Osteocyte (in vitro differentiated cells): ENCODE results near the gene APBA2. TPM values are rescaled to one million over a fixed set of nuclear protein-coding genes. Genes with fewer than 3 reads are reported as not detected.

ENCODE experiments used
- DNase-seq: peaks from one replicate; pipeline ENCODE4 v3.0.0; 2021; ENCODE audit warnings: mixed read lengths; ENCODE audit not compliant: unreplicated experiment; ENCODE audit errors: extremely low spot score
- H3K27ac Mint-ChIP-seq: one replicate; pipeline ENCODE4 v1.8.0; 2021; ENCODE audit warnings: mild to moderate bottlenecking, mixed read lengths; ENCODE audit not compliant: unreplicated experiment
- H3K27me3 Mint-ChIP-seq: one replicate; pipeline ENCODE4 v1.8.0; 2021; ENCODE audit warnings: mixed read lengths; ENCODE audit not compliant: unreplicated experiment
- H3K36me3 Mint-ChIP-seq: one replicate; pipeline ENCODE4 v1.8.0; 2021; ENCODE audit warnings: mixed read lengths; ENCODE audit not compliant: unreplicated experiment
- H3K4me1 Mint-ChIP-seq: one replicate; pipeline ENCODE4 v1.8.0; 2021; ENCODE audit warnings: mixed read lengths; ENCODE audit not compliant: unreplicated experiment
- H3K4me3 Mint-ChIP-seq: one replicate; pipeline ENCODE4 v1.8.0; 2021; ENCODE audit warnings: mild to moderate bottlenecking, moderate library complexity, mixed read lengths; ENCODE audit not compliant: unreplicated experiment
- H3K9me3 Mint-ChIP-seq: one replicate; pipeline ENCODE4 v1.8.0; 2021; ENCODE audit warnings: mixed read lengths; ENCODE audit not compliant: unreplicated experiment
- CTCF ChIP-seq: fragments of 200-600 bp; sonication (generic); IDR thresholded peaks from 2 replicates; pipeline ENCODE4 v1.5.0; 2021; ENCODE audit warnings: antibody characterized with exemption, mild to moderate bottlenecking, moderate library complexity
- total RNA-seq: library from RNA; stranded (reverse); gene quantifications from 2 replicates; pipeline ENCODE4 v1.2.1, GENCODE V29; 2021

The APBA2 gene
- total RNA-seq, 1 donor from 2014 or later: 23.5 TPM

DNA sequence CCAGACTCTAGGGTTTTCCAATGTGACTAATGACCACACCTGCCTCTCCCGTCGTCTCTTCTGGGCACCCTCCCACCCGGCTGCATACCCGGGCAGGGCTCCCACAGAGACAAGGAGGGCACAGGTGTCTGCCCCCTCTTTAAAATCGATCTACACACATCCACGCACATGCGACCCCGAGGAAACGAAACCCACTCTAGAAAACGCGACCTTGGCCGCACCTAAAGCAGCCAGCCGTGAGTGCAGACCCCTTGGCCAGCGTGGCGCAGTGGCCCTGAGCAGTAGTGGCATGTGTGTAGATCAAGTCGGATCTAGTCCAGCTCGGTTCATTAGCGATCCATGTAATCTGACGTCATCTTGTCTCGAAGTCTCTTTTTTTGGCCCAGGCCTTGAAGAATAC lies 232.0 kb downstream of the APBA2 start:
- Mint-ChIP-seq H3K27ac (no peak overlapping the region), H3K36me3 (no peaks in the 10 kb centered on the region), H3K27me3 (no peaks in the 10 kb centered on the region), H3K4me1 (peaks cover 11% of the 10 kb centered on the region), H3K9me3 (no peaks in the 10 kb centered on the region), H3K4me3 (no peak overlapping the region)
- no peak for TF ChIP-seq CTCF
- no peak for DNase-seq

DNA sequence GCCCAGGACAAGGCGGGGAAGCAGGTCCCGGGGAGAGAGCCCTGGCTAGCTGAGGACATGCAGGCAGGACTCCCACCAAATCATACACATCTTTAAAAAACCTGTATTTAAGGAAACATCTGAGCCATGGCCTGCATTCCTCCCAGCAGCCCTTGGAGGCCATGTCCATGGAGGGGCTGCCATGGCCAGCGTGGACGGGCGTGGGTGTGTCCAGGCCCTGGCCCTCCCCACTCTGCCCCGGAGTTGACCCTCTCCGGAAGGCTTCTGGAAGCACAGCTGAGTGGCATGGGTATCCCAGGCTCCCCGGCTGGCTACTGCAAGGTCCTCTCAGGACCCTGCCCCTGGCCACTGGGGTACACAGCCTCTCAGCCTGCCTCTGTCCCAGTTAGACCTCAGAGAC lies 234.1 kb downstream of the APBA2 start:
- no peak overlapping the region for H3K4me3 Mint-ChIP-seq
- TF ChIP-seq CTCF: no peak
- H3K27ac Mint-ChIP-seq: no peak overlapping the region
- H3K9me3 Mint-ChIP-seq: no peaks in the 10 kb centered on the region
- peaks cover 13% of the 10 kb centered on the region for H3K4me1 Mint-ChIP-seq
- no peaks in the 10 kb centered on the region for H3K36me3 Mint-ChIP-seq
- H3K27me3 Mint-ChIP-seq: no peaks in the 10 kb centered on the region
- no peak for DNase-seq

GRCh38 chr15:29120593-29121368 lies 235.0 kb downstream of the APBA2 start:
- H3K27ac Mint-ChIP-seq: no peak overlapping the region
- peaks cover 9% of the 10 kb centered on the region for H3K4me1 Mint-ChIP-seq
- no peak for TF ChIP-seq CTCF
- H3K27me3 Mint-ChIP-seq: no peaks in the 10 kb centered on the region
- no peak for DNase-seq
- H3K4me3 Mint-ChIP-seq: no peak overlapping the region
- no peaks in the 10 kb centered on the region for H3K36me3 Mint-ChIP-seq
- no peaks in the 10 kb centered on the region for H3K9me3 Mint-ChIP-seq

DNA sequence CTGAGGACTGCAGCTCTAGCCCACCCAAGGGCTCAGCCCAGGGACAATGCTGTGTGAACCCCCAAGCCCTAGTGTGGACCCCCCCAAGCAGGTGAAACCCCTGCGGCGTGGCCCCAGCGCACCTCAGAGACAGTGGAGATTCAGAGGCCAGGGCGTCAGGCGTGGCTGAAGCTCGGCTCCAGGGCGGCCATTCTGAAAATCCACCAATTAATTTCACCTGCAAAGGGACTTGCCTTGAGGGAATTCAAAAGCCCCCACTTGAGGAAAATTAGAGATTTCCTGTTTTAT lies 235.5 kb downstream of the APBA2 start:
- H3K27me3 Mint-ChIP-seq: no peaks in the 10 kb centered on the region

DNA sequence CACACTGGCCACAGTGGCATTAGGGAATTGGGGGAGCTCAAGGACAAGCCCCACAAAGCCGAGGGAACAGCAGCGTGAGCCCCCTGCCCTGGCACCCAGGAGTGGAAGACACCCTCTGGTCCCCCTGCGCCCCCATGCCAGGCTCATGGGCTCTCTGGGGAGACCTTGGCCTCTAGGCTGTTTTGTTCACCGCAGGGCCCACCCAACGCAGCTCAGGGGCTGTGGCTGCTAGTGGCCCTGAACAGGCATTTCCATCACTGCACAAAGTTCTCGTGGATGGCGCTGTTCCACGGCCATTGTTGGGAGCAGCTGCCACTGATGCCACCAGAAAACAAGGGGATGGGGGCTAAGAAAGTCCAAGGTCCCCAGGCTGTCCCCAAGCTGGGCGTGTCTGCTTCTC lies 236.1 kb downstream of the APBA2 start:
- no peak overlapping the region for H3K27ac Mint-ChIP-seq
- H3K4me1 Mint-ChIP-seq: peaks cover 9% of the 10 kb centered on the region
- no peaks in the 10 kb centered on the region for H3K9me3 Mint-ChIP-seq
- no peak overlapping the region for H3K4me3 Mint-ChIP-seq
- no peak for TF ChIP-seq CTCF
- H3K27me3 Mint-ChIP-seq: no peaks in the 10 kb centered on the region
- no peak for DNase-seq
- H3K36me3 Mint-ChIP-seq: no peaks in the 10 kb centered on the region

More for the DNA sequence above, 235.5 kb downstream of the APBA2 start:
- no peak for TF ChIP-seq CTCF
- no peak for DNase-seq
- H3K36me3 Mint-ChIP-seq: no peaks in the 10 kb centered on the region
- H3K9me3 Mint-ChIP-seq: no peaks in the 10 kb centered on the region
- H3K27ac Mint-ChIP-seq: no peak overlapping the region
- peaks cover 9% of the 10 kb centered on the region for H3K4me1 Mint-ChIP-seq
- H3K4me3 Mint-ChIP-seq: no peak overlapping the region
